ENCODE data around the gene GEMIN7. TPM values are rescaled to one million over a fixed set of nuclear protein-coding genes. Genes with fewer than 3 reads are reported as not detected.

The GEMIN7 gene
- total RNA-seq (10 to 100 TPM; 20.9 to 24.0 TPM), polyA plus RNA-seq (ENCODE audit: insufficient read length in 6 of 6) (10 to 100 TPM; 18.9 to 25.4 (median 21.5) TPM)
- long read RNA-seq, donor 1, transcript GEMIN7-202 (2 exons, 716 nt) = major isoform, 5 of 12 reads
- long read RNA-seq, donor 1, partial matches to known transcripts = 0 of 12 reads
- long read RNA-seq, donor 1, other reads (novel, unspliced or antisense) = 0 of 12 reads
- long read RNA-seq, donor 2, transcript GEMIN7-203 (2 exons, 848 nt) = minor isoform, 5 of 20 reads
- long read RNA-seq, donor 2, transcript GEMIN7-201 (3 exons, 1,657 nt) = major isoform, 8 of 20 reads
- long read RNA-seq, donor 2, partial matches to known transcripts = 5 of 20 reads
- long read RNA-seq, donor 2, other reads (novel, unspliced or antisense) = 0 of 20 reads
- long read RNA-seq, donor 3, transcript GEMIN7-202 (2 exons, 716 nt) = major isoform, 7 of 14 reads
- long read RNA-seq, donor 3, partial matches to known transcripts = 0 of 14 reads
- long read RNA-seq, donor 3, other reads (novel, unspliced or antisense) = 0 of 14 reads
- long read RNA-seq, donor 4, transcript GEMIN7-201 (3 exons, 1,657 nt) = major isoform, 7 of 20 reads
- long read RNA-seq, donor 4, partial matches to known transcripts = 1 of 20 reads
- long read RNA-seq, donor 4, other reads (novel, unspliced or antisense) = 2 of 20 reads
- long read RNA-seq, donor 5, transcript GEMIN7-201 (3 exons, 1,657 nt) = major isoform, 6 of 11 reads
- long read RNA-seq, donor 5, partial matches to known transcripts = 0 of 11 reads
- long read RNA-seq, donor 5, other reads (novel, unspliced or antisense) = 0 of 11 reads
- long read RNA-seq, donor 6, transcript GEMIN7-202 (2 exons, 716 nt) = major isoform, 8 of 16 reads
- long read RNA-seq, donor 6, partial matches to known transcripts = 0 of 16 reads
- long read RNA-seq, donor 6, other reads (novel, unspliced or antisense) = 0 of 16 reads
- long read RNA-seq, donor 7, transcript GEMIN7-202 (2 exons, 716 nt) = major isoform, 6 of 9 reads
- long read RNA-seq, donor 7, partial matches to known transcripts = 0 of 9 reads
- long read RNA-seq, donor 7, other reads (novel, unspliced or antisense) = 0 of 9 reads
- long read RNA-seq, donor 8, transcript GEMIN7-202 (2 exons, 716 nt) = major isoform, 5 of 9 reads
- long read RNA-seq, donor 8, partial matches to known transcripts = 0 of 9 reads
- long read RNA-seq, donor 8, other reads (novel, unspliced or antisense) = 0 of 9 reads
- long read RNA-seq, donor 9 = 0 reads
- long read RNA-seq, donor 10, partial matches to known transcripts = 3 of 18 reads
- long read RNA-seq, donor 10, other reads (novel, unspliced or antisense) = 3 of 18 reads
- long read RNA-seq, donor 11 = 0 reads
- long read RNA-seq, donor 12, partial matches to known transcripts = 0 of 6 reads
- long read RNA-seq, donor 12, other reads (novel, unspliced or antisense) = 0 of 6 reads

GRCh38 chr19:45079063-45079910, at the start of gene GEMIN7:
Gene GEMIN7 (plus strand): TSS chr19:45079260. CDS start chr19:45090115, 10,855 bp downstream.
- intact Hi-C loops (cut with DNase I) = no loop called here
- no peak for TF ChIP-seq CTCF (IDR thresholded peaks at IDR 0.05)

GRCh38 chr19:45030825-45031224, 48.2 kb upstream of the GEMIN7 start:
- H3K4me1 ChIP-seq = no peaks in the 10 kb centered on the region
- no peaks in the 10 kb centered on the region for H3K9me3 ChIP-seq
- no peak overlapping the region for H3K4me3 ChIP-seq
- ATAC-seq = no peak
- no peaks in the 10 kb centered on the region for H3K27me3 ChIP-seq
- no peak overlapping the region for H3K27ac ChIP-seq
- intact Hi-C loops (cut with DNase I) = no loop called here
- no peak for DNase-seq
- TF ChIP-seq CTCF (IDR thresholded peaks at IDR 0.05) = no peak
- peaks cover 0 to 98% of the 10 kb centered on the region in 2 donors for H3K36me3 ChIP-seq

More at GRCh38 chr19:45079063-45079910, at the start of gene GEMIN7:
- Histone ChIP-seq H3K4me1 (peaks cover 16 to 50% of the 10 kb centered on the region in 2 donors), H3K36me3 (peaks cover 0 to 10% of the 10 kb centered on the region in 2 donors), H3K27ac (peak within 1 kb of the TSS; percentile 33 to 68), H3K9me3 (no peaks in the 10 kb centered on the region), H3K27me3 (no peaks in the 10 kb centered on the region), H3K4me3 (peak within 1 kb of the TSS; percentile 90 to 98)
- peak; percentile 75 for ATAC-seq
- peak; percentile 66 to 93 (median 68) for DNase-seq

- intact Hi-C loops (cut with DNase I) = no loop called here
- H3K27me3 ChIP-seq = no peaks in the 10 kb centered on the region
- H3K36me3 ChIP-seq = peaks cover 0 to 99% of the 10 kb centered on the region in 2 donors
- no peaks in the 10 kb centered on the region for H3K4me1 ChIP-seq
- no peak overlapping the region for H3K4me3 ChIP-seq
- H3K27ac ChIP-seq = no peak overlapping the region
- no peak for TF ChIP-seq CTCF (IDR thresholded peaks at IDR 0.05)
- no peak for DNase-seq
- no peaks in the 10 kb centered on the region for H3K9me3 ChIP-seq
- ATAC-seq = no peak
These were observed 46.6 kb upstream of the GEMIN7 start for GRCh38 chr19:45032421-45032820.

GRCh38 chr19:45035755-45036154, 43.3 kb upstream of the GEMIN7 start:
- H3K36me3 ChIP-seq = peaks cover 0 to 79% of the 10 kb centered on the region in 2 donors
- intact Hi-C loops (cut with DNase I) = no loop called here

More at GRCh38 chr19:45035755-45036154, 43.3 kb upstream of the GEMIN7 start:
- H3K4me1 ChIP-seq = peaks cover 14 to 23% of the 10 kb centered on the region in 2 donors
- TF ChIP-seq CTCF (IDR thresholded peaks at IDR 0.05) = no peak
- no peaks in the 10 kb centered on the region for H3K9me3 ChIP-seq
- H3K4me3 ChIP-seq = no peak overlapping the region
- DNase-seq (no peak), ATAC-seq (no peak)
- no peak overlapping the region for H3K27ac ChIP-seq
- H3K27me3 ChIP-seq = no peaks in the 10 kb centered on the region

Measured in left lung (tissue), 14 donors.